Lower leg skin (tissue), 4 donors: ENCODE measurements around the gene MON1A. TPM values are rescaled to one million over a fixed set of nuclear protein-coding genes. Genes with fewer than 3 reads are reported as not detected.

Experiments used
- DNase-seq, 2 donors: peaks; one replicate each; pipeline ENCODE4 v3.0.0-alpha.2; 2019; ENCODE audit warnings: low spot score in 2 of 2
- H3K4me3 ChIP-seq: fragments of 200-600 bp; sonication (generic); 2 replicates; pipeline ENCODE4 v1.5.1; 2017; ENCODE audit warnings: mild to moderate bottlenecking, low read depth; ENCODE audit not compliant: poor library complexity, severe bottlenecking
- POLR2A ChIP-seq, 2 donors: fragments of 450-650 bp; IDR thresholded peaks; one replicate each; pipeline ENCODE4 v1.6.1; 2016 to 2017; ENCODE audit warnings: antibody characterized with exemption in 2 of 2, mild to moderate bottlenecking in 1 of 2, moderate library complexity in 1 of 2
- WGBS, 2 donors: methylation state at CpG; one replicate each; pipeline ENCODE4 v1.1.5; 2018; 5-methylcytosine and 5-hydroxymethylcytosine counted together
- intact Hi-C: fragments of 100-400 bp; cut with DNase I; formaldehyde crosslinking; loops from one replicate; pipeline ENCODE4 v1.15.0; 2023; ENCODE audit warnings: low total_unique reads
- total RNA-seq, 4 donors: library from RNA; depleted of rRNA; stranded (reverse); fragments of >200 nt; gene quantifications; one replicate each; pipeline ENCODE4 v1.1.0, GENCODE V29; 2016
- TF ChIP-seq, protein P1 (sequence below), 3 donors: fragments of 450-650 bp; IDR thresholded peaks; one replicate each; pipeline ENCODE4 v1.5.1; 2016; ENCODE audit warnings: antibody characterized with exemption in 3 of 3, mild to moderate bottlenecking in 3 of 3, moderate library complexity in 2 of 3

The MON1A gene
- total RNA-seq, 4 donors from 2014 or later: 5.6 to 16.7 (median 11.4) TPM

DNA sequence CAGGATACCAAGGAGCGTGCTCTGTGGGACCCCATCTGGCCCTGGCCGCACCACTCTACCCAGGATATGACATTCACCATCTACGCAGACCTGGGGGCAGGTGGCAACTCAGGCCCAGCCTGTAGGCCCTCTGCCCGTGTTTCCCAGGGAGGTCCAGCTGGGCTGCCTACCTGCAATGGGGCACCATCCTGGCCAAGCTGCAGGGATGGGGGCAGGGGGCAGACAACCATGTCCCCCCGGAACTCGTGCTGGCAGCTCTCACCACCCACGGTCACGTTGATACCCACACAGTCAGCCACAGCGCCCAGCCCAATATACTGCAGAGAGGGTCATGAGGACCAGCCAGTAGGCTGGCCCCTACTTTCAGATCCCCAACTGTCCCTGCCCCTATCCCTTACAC, 33.8 kb downstream of the MON1A start:
- H3K4me3 ChIP-seq: no peak overlapping the region
- 91 to 95% methylated on average over 9 of the region's 9 CpGs for WGBS, 2 donors
- TF ChIP-seq POLR2A (IDR thresholded peaks at IDR 0.05): no peak
- TF ChIP-seq, protein P1, sequence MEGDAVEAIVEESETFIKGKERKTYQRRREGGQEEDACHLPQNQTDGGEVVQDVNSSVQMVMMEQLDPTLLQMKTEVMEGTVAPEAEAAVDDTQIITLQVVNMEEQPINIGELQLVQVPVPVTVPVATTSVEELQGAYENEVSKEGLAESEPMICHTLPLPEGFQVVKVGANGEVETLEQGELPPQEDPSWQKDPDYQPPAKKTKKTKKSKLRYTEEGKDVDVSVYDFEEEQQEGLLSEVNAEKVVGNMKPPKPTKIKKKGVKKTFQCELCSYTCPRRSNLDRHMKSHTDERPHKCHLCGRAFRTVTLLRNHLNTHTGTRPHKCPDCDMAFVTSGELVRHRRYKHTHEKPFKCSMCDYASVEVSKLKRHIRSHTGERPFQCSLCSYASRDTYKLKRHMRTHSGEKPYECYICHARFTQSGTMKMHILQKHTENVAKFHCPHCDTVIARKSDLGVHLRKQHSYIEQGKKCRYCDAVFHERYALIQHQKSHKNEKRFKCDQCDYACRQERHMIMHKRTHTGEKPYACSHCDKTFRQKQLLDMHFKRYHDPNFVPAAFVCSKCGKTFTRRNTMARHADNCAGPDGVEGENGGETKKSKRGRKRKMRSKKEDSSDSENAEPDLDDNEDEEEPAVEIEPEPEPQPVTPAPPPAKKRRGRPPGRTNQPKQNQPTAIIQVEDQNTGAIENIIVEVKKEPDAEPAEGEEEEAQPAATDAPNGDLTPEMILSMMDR (IDR thresholded peaks at IDR 0.05): no peak
- DNase-seq: no peak
- intact Hi-C loops: no loop called here

DNA sequence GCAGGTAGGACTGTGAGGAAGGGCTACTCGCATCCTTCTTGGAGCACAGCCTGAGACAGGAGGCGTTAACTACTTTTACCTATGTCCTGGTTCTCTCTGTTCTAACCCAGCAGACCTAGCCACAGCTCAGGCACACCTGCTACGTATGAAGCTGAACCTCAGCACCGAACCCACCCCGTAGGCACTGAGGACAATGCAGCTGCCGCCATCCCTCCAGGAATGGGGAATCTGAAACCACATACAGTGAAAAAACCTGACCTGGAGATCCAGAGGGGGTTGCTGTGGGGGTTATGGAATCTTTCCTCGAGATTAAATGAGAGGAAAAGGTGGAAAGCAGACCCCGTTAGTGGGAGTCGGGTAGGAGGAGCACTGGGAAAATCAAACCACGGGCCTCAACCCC, 40.3 kb downstream of the MON1A start:
- no peak overlapping the region for H3K4me3 ChIP-seq
- WGBS, 2 donors: 81 to 87% methylated on average over 10 of the region's 10 CpGs
- DNase-seq: no peak
- intact Hi-C loops: no loop called here
- TF ChIP-seq, protein P1 (IDR thresholded peaks at IDR 0.05): no peak
- TF ChIP-seq POLR2A (IDR thresholded peaks at IDR 0.05): no peak

DNA sequence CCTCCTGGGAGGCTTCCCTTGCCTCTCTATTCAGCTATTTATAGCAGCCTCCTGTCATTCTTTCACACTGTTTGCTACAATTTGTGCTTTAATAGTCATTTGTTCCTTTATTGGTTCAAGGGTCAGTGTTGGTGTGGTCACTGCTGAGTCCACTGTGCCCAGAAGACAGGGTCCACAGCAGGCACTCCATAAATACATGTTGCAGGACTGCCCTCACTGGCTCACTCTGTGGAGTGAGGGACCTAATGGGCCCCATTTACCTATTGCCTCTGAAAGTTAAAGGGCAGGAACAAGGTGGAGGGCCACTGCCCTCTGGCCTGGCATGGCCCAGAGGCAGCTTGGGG, 42.7 kb downstream of the MON1A start:
- H3K4me3 ChIP-seq: no peak overlapping the region
- TF ChIP-seq POLR2A (IDR thresholded peaks at IDR 0.05): no peak
- TF ChIP-seq, protein P1 (IDR thresholded peaks at IDR 0.05): no peak
- intact Hi-C loops: no loop called here
- no peak for DNase-seq

DNA sequence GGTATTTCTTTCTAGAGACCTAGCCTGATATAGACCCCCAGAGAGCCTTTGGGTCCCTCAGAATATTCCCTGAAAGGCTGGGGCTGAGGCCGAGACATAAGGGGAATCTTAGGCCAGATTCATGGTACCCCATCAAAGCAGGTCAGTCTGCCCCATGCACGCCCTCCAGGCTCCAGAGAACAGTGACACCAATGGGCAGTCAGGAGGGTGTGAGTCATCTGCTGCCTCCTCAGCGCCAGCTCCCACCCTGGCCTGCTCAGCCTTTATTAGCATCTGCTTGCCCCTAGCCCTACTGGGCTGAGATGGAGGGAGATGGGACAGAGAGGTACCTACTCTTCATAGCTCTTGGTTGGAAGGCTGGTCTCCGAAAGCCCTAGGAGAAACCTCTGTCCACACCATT, 45.6 kb downstream of the MON1A start:
- WGBS, 2 donors: 88 to 92% methylated on average over 4 of the region's 4 CpGs
- no peak for DNase-seq
- no peak overlapping the region for H3K4me3 ChIP-seq
- intact Hi-C loops: no loop called here
- TF ChIP-seq, protein P1 (IDR thresholded peaks at IDR 0.05): no peak
- TF ChIP-seq POLR2A (IDR thresholded peaks at IDR 0.05): no peak

DNA sequence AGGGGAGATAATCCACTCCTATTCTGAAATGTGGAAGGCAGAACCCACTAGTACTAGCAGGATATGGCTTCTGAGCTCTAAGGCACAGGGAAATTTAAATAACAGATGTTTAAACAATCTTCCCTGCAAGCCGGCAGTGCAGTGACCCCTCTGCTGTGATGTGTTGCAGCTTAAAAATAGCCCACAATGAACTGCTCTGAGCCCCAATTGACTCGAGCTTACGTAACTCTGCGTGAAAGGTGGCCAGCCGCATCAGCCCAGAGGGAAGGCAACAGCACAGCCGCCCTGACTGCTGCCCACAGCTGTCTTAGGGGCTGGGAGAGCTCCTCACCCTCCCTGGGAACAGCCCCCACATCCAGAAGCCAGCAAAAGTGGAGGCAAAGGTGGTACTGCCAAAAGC, 47.4 kb downstream of the MON1A start:
- TF ChIP-seq, protein P1 (IDR thresholded peaks at IDR 0.05): no peak
- no peak for TF ChIP-seq POLR2A (IDR thresholded peaks at IDR 0.05)
- no peak overlapping the region for H3K4me3 ChIP-seq
- intact Hi-C loops: no loop called here
- DNase-seq: no peak
- 38 to 39% methylated on average over 6 of the region's 6 CpGs for WGBS, 2 donors

DNA sequence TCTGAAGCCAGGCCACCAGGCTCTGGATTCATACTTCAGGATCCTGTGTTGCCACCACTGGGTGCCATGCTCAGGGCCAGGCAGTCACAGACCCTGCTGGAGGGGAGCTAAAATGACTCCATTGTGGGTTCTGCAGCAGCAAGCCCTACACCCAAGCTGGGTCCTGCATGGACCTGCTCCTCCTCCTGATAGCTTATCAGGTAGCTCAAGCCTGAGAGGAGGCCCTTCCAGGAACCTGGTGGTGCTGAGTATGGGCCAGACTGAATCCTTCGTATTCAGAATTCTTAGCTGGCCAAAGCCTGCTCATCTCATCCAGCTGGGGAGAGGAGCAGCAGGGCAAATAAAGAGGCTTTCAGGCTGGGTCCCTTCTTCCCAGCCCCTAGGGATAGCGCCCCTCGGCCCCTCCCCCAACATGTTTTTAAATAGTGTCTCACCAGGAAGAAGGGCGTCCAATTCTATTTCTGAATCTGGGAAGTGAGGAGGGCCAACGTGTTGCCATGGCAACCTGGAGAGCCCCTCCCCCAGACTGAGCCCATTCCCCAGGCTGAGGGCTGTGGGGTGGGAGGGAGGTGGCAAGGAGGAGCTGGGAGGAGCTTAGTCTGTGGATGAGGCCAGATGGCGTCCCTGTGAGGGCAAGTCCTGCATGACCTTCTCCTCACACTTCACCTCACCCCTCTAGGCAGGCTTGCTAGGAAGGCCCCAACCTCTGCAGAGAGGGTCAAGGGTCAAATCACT, 48.9 kb downstream of the MON1A start:
- intact Hi-C loops: no loop called here
- TF ChIP-seq, protein P1 (IDR thresholded peaks at IDR 0.05): no peak
- TF ChIP-seq POLR2A (IDR thresholded peaks at IDR 0.05): no peak
- WGBS, 2 donors: 33 to 39% methylated on average over 6 of the region's 6 CpGs
- H3K4me3 ChIP-seq: no peak overlapping the region
- DNase-seq: no peak
